ENCODE data around the gene SLC22A9. TPM values are rescaled to one million over a fixed set of nuclear protein-coding genes. Genes with fewer than 3 reads are reported as not detected.
"Not testable (repeated sequence)": the region's sequence is repeated elsewhere in the genome, so short reads cannot be mapped to it uniquely, and the experiment has no call there.

The SLC22A9 gene
- total RNA-seq: not detected

- H3K9me3 ChIP-seq (ENCODE audit: low read depth, low read length): no peaks in the 10 kb centered on the region
- H3K27me3 ChIP-seq (ENCODE audit: insufficient read depth, low read length): peaks cover 9% of the 10 kb centered on the region
- H3K4me3 ChIP-seq (ENCODE audit: low read length): no peak within 1 kb of the TSS
- no peaks in the 10 kb centered on the region for H3K4me1 ChIP-seq (ENCODE audit: insufficient read depth, low read length)
These were observed at the start of gene SLC22A9 for GRCh38 chr11:63369165-63369970. SLC22A9 (plus strand) TSS chr11:63369785; CDS start chr11:63370057, 272 bp downstream.

GRCh38 chr11:63321723-63322122 lies 47.9 kb upstream of the SLC22A9 start:
- Histone ChIP-seq H3K4me1 (ENCODE audit: insufficient read depth, low read length) (no peaks in the 10 kb centered on the region), H3K9me3 (ENCODE audit: low read depth, low read length) (peaks cover 8% of the 10 kb centered on the region), H3K27me3 (ENCODE audit: insufficient read depth, low read length) (no peaks in the 10 kb centered on the region), H3K4me3 (ENCODE audit: low read length) (no peak overlapping the region)

GRCh38 chr11:63335089-63335488 lies 34.5 kb upstream of the SLC22A9 start:
- not testable (repeated sequence) for H3K27me3 ChIP-seq (ENCODE audit: insufficient read depth, low read length); H3K4me3 ChIP-seq (ENCODE audit: low read length); H3K9me3 ChIP-seq (ENCODE audit: low read depth, low read length); H3K4me1 ChIP-seq (ENCODE audit: insufficient read depth, low read length)

GRCh38 chr11:63337070-63337469 lies 32.5 kb upstream of the SLC22A9 start:
- Histone ChIP-seq H3K9me3 (ENCODE audit: low read depth, low read length) (no peaks in the 10 kb centered on the region), H3K4me1 (ENCODE audit: insufficient read depth, low read length) (no peaks in the 10 kb centered on the region), H3K27me3 (ENCODE audit: insufficient read depth, low read length) (no peaks in the 10 kb centered on the region), H3K4me3 (ENCODE audit: low read length) (no peak overlapping the region)

GRCh38 chr11:63343130-63343529 lies 26.5 kb upstream of the SLC22A9 start:
- Histone ChIP-seq H3K9me3 (ENCODE audit: low read depth, low read length) (no peaks in the 10 kb centered on the region), H3K4me3 (ENCODE audit: low read length) (no peak overlapping the region), H3K27me3 (ENCODE audit: insufficient read depth, low read length) (no peaks in the 10 kb centered on the region), H3K4me1 (ENCODE audit: insufficient read depth, low read length) (no peaks in the 10 kb centered on the region)

GRCh38 chr11:63352144-63352543 lies 17.4 kb upstream of the SLC22A9 start:
- Histone ChIP-seq H3K4me1 (ENCODE audit: insufficient read depth, low read length) (no peaks in the 10 kb centered on the region), H3K9me3 (ENCODE audit: low read depth, low read length) (no peaks in the 10 kb centered on the region), H3K4me3 (ENCODE audit: low read length) (no peak overlapping the region), H3K27me3 (ENCODE audit: insufficient read depth, low read length) (peaks cover 4% of the 10 kb centered on the region)

- Histone ChIP-seq H3K9me3 (ENCODE audit: low read depth, low read length) (peaks cover 8% of the 10 kb centered on the region), H3K4me1 (ENCODE audit: insufficient read depth, low read length) (no peaks in the 10 kb centered on the region), H3K4me3 (ENCODE audit: low read length) (no peak overlapping the region), H3K27me3 (ENCODE audit: insufficient read depth, low read length) (peaks cover 3% of the 10 kb centered on the region)
These were observed 7.3 kb upstream of the SLC22A9 start for GRCh38 chr11:63362196-63362793.

- no peak overlapping the region for H3K4me3 ChIP-seq (ENCODE audit: low read length)
- peaks cover 9% of the 10 kb centered on the region for H3K27me3 ChIP-seq (ENCODE audit: insufficient read depth, low read length)
- no peaks in the 10 kb centered on the region for H3K4me1 ChIP-seq (ENCODE audit: insufficient read depth, low read length)
- H3K9me3 ChIP-seq (ENCODE audit: low read depth, low read length): no peaks in the 10 kb centered on the region
These were observed 495 bp downstream of the SLC22A9 start for GRCh38 chr11:63369971-63370588.

GRCh38 chr11:63371396-63371795 lies 1.8 kb downstream of the SLC22A9 start:
- H3K9me3 ChIP-seq (ENCODE audit: low read depth, low read length): no peaks in the 10 kb centered on the region

GRCh38 chr11:63375434-63375833 lies 5.8 kb downstream of the SLC22A9 start:
- H3K9me3 ChIP-seq (ENCODE audit: low read depth, low read length): no peaks in the 10 kb centered on the region

More at GRCh38 chr11:63371396-63371795, 1.8 kb downstream of the SLC22A9 start:
- peaks cover 9% of the 10 kb centered on the region for H3K27me3 ChIP-seq (ENCODE audit: insufficient read depth, low read length)
- no peaks in the 10 kb centered on the region for H3K4me1 ChIP-seq (ENCODE audit: insufficient read depth, low read length)
- no peak overlapping the region for H3K4me3 ChIP-seq (ENCODE audit: low read length)

GRCh38 chr11:63380130-63380529 lies 10.5 kb downstream of the SLC22A9 start:
- H3K9me3 ChIP-seq (ENCODE audit: low read depth, low read length): no peaks in the 10 kb centered on the region
- no peak overlapping the region for H3K4me3 ChIP-seq (ENCODE audit: low read length)
- H3K4me1 ChIP-seq (ENCODE audit: insufficient read depth, low read length): no peaks in the 10 kb centered on the region
- H3K27me3 ChIP-seq (ENCODE audit: insufficient read depth, low read length): peaks cover 18% of the 10 kb centered on the region

More at GRCh38 chr11:63375434-63375833, 5.8 kb downstream of the SLC22A9 start:
- Histone ChIP-seq H3K4me3 (ENCODE audit: low read length) (no peak overlapping the region), H3K4me1 (ENCODE audit: insufficient read depth, low read length) (no peaks in the 10 kb centered on the region), H3K27me3 (ENCODE audit: insufficient read depth, low read length) (peaks cover 19% of the 10 kb centered on the region)

- Histone ChIP-seq H3K4me1 (ENCODE audit: insufficient read depth, low read length) (no peaks in the 10 kb centered on the region), H3K9me3 (ENCODE audit: low read depth, low read length) (no peaks in the 10 kb centered on the region), H3K4me3 (ENCODE audit: low read length) (no peak overlapping the region), H3K27me3 (ENCODE audit: insufficient read depth, low read length) (peaks cover 35% of the 10 kb centered on the region)
These were observed 26.1 kb downstream of the SLC22A9 start for GRCh38 chr11:63395697-63396096.

GRCh38 chr11:63404161-63404935 lies 34.8 kb downstream of the SLC22A9 start:
- Histone ChIP-seq H3K27me3 (ENCODE audit: insufficient read depth, low read length) (peaks cover 30% of the 10 kb centered on the region), H3K4me1 (ENCODE audit: insufficient read depth, low read length) (no peaks in the 10 kb centered on the region), H3K4me3 (ENCODE audit: low read length) (no peak overlapping the region), H3K9me3 (ENCODE audit: low read depth, low read length) (no peaks in the 10 kb centered on the region)

- Histone ChIP-seq H3K4me1 (ENCODE audit: insufficient read depth, low read length) (no peaks in the 10 kb centered on the region), H3K9me3 (ENCODE audit: low read depth, low read length) (no peaks in the 10 kb centered on the region), H3K27me3 (ENCODE audit: insufficient read depth, low read length) (peaks cover 28% of the 10 kb centered on the region), H3K4me3 (ENCODE audit: low read length) (no peak overlapping the region)
These were observed 35.5 kb downstream of the SLC22A9 start for GRCh38 chr11:63405114-63405513.

- Histone ChIP-seq H3K27me3 (ENCODE audit: insufficient read depth, low read length) (peaks cover 20% of the 10 kb centered on the region), H3K4me3 (ENCODE audit: low read length) (no peak overlapping the region), H3K9me3 (ENCODE audit: low read depth, low read length) (no peaks in the 10 kb centered on the region), H3K4me1 (ENCODE audit: insufficient read depth, low read length) (no peaks in the 10 kb centered on the region)
These were observed 36.9 kb downstream of the SLC22A9 start for GRCh38 chr11:63406458-63406857.
